Testis (tissue), 2 donors: ENCODE results near the gene SNX14.

Source experiments
- POLR2A ChIP-seq: fragments of 450-650 bp; IDR thresholded peaks from one replicate; pipeline ENCODE4 v1.6.1; 2017; ENCODE audit warnings: antibody characterized with exemption, mild to moderate bottlenecking, moderate library complexity
- TF ChIP-seq, protein P1 (sequence below), 3 experiments: fragments of 450-650 bp in 2 of 3; fragments of 200-600 bp in 1 of 3; sonication (generic) in 1 of 3; IDR thresholded peaks; one replicate each; pipeline ENCODE4 v1.5.1; 2016 to 2019; ENCODE audit warnings: antibody characterized with exemption in 3 of 3, mild to moderate bottlenecking in 2 of 3, moderate library complexity in 1 of 3

GRCh38 chr6:85565736-85566135 lies 27.9 kb downstream of the SNX14 start:
- TF ChIP-seq, protein P1, sequence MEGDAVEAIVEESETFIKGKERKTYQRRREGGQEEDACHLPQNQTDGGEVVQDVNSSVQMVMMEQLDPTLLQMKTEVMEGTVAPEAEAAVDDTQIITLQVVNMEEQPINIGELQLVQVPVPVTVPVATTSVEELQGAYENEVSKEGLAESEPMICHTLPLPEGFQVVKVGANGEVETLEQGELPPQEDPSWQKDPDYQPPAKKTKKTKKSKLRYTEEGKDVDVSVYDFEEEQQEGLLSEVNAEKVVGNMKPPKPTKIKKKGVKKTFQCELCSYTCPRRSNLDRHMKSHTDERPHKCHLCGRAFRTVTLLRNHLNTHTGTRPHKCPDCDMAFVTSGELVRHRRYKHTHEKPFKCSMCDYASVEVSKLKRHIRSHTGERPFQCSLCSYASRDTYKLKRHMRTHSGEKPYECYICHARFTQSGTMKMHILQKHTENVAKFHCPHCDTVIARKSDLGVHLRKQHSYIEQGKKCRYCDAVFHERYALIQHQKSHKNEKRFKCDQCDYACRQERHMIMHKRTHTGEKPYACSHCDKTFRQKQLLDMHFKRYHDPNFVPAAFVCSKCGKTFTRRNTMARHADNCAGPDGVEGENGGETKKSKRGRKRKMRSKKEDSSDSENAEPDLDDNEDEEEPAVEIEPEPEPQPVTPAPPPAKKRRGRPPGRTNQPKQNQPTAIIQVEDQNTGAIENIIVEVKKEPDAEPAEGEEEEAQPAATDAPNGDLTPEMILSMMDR (IDR thresholded peaks at IDR 0.05): no peak
- TF ChIP-seq POLR2A: no peak
